ENCODE measurements around the gene C12orf75.

Gene C12orf75

DNA sequence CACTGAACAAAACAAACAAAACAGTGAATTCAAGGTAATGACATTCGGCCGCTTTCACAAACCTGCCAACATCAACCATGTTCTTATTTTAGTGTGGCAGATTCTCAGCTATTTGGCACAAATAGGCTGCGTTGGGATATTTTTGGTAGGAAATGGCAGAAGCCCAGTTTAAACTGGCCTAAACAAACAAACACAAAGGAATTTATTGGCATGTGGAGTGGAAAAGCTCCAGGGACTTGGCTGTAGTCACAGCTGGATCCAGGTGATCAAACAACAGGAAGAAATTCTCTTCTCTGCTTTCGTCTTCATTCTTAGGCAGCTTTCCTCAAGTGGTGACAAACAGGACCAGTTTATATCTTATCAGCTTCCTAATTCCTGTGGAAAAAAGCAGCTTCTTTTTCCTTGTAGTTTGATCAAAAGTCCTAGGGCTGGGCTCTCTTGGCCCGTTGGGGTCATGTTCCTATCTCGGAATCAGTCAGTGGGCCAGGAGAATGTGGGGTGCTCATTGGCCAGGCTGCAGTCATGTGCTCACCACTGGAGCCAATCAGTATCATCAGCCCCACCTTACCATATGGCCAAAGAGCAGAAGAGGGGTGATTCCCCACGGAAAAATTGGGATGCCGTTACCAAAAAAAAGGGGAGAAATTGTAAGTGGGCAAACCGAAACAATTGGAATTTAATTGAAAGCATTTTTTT lies 22.6 kb downstream of the C12orf75 start:
- TF ChIP-seq FOXP2 (optimal IDR thresholded peaks at IDR 0.05; ENCODE audit: borderline replicate concordance, extremely low read depth, extremely low read length, insufficient read depth) (no peak), POLR2AphosphoS5 (IDR thresholded peaks at IDR 0.05; ENCODE audit: low read depth, low read length) (no peak), SIN3A (IDR thresholded peaks at IDR 0.05; ENCODE audit: borderline replicate concordance, insufficient read depth, low read length) (no peak), TAF1 (IDR thresholded peaks at IDR 0.05; ENCODE audit: borderline replicate concordance, insufficient read depth, low read length) (no peak)
- TF ChIP-seq, protein P1, sequence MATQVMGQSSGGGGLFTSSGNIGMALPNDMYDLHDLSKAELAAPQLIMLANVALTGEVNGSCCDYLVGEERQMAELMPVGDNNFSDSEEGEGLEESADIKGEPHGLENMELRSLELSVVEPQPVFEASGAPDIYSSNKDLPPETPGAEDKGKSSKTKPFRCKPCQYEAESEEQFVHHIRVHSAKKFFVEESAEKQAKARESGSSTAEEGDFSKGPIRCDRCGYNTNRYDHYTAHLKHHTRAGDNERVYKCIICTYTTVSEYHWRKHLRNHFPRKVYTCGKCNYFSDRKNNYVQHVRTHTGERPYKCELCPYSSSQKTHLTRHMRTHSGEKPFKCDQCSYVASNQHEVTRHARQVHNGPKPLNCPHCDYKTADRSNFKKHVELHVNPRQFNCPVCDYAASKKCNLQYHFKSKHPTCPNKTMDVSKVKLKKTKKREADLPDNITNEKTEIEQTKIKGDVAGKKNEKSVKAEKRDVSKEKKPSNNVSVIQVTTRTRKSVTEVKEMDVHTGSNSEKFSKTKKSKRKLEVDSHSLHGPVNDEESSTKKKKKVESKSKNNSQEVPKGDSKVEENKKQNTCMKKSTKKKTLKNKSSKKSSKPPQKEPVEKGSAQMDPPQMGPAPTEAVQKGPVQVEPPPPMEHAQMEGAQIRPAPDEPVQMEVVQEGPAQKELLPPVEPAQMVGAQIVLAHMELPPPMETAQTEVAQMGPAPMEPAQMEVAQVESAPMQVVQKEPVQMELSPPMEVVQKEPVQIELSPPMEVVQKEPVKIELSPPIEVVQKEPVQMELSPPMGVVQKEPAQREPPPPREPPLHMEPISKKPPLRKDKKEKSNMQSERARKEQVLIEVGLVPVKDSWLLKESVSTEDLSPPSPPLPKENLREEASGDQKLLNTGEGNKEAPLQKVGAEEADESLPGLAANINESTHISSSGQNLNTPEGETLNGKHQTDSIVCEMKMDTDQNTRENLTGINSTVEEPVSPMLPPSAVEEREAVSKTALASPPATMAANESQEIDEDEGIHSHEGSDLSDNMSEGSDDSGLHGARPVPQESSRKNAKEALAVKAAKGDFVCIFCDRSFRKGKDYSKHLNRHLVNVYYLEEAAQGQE (IDR thresholded peaks at IDR 0.05; ENCODE audit: insufficient read depth in 1 of 2, low read depth in 2 of 2, low read length in 2 of 2) = no peak

DNA sequence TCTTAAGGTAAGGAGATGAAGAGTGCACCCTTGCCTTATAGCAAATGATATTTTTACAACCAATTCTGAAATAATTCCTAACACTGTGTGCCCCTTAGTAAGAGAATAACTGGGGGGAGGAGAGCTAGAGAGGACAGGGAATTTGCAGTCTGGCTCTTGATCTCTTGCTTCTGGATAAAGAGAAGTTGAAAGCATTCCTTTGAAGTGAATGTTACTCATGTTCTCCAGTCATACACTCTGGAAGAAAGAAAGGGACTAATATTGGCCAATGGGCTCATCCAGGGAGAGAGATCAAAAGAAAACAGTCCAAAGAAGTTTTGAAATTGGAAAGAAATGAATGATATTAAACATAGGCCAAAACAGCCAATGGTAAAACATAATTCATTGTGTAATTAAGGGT lies 25.3 kb downstream of the C12orf75 start:
- TF ChIP-seq FOXP2 (optimal IDR thresholded peaks at IDR 0.05; ENCODE audit: borderline replicate concordance, extremely low read depth, extremely low read length, insufficient read depth) (no peak), TAF1 (IDR thresholded peaks at IDR 0.05; ENCODE audit: borderline replicate concordance, insufficient read depth, low read length) (no peak), POLR2AphosphoS5 (IDR thresholded peaks at IDR 0.05; ENCODE audit: low read depth, low read length) (no peak), SIN3A (IDR thresholded peaks at IDR 0.05; ENCODE audit: borderline replicate concordance, insufficient read depth, low read length) (no peak)
- TF ChIP-seq, protein P1 (IDR thresholded peaks at IDR 0.05; ENCODE audit: insufficient read depth in 1 of 2, low read depth in 2 of 2, low read length in 2 of 2) = no peak

DNA sequence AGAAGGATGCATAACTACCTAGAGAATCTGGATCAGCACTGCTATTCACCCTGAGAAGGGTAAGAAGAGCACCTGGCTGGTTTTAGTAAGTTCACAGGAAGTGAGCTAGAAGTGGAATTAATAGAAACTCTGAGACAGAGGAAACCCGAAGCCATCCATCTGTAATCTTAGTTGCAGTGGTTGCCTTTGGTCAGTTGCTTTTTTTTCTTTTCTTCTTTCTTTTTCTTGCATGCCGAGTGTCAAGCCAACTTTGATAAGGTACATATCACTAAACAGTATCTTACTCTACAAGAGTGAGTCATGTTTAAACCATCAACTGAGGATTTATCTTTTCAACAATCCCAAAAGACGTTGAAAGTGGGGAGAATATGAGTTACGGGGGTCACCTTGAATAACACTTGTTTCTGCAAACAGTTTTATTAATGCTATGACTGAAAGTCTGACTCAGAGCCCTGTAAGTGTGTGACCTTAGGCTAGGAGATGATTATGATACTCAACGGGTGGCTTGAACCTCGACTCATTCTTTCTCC lies 26.7 kb downstream of the C12orf75 start:
- TF ChIP-seq FOXP2 (optimal IDR thresholded peaks at IDR 0.05; ENCODE audit: borderline replicate concordance, extremely low read depth, extremely low read length, insufficient read depth) (no peak), TAF1 (IDR thresholded peaks at IDR 0.05; ENCODE audit: borderline replicate concordance, insufficient read depth, low read length) (no peak), SIN3A (IDR thresholded peaks at IDR 0.05; ENCODE audit: borderline replicate concordance, insufficient read depth, low read length) (no peak), POLR2AphosphoS5 (IDR thresholded peaks at IDR 0.05; ENCODE audit: low read depth, low read length) (no peak)
- TF ChIP-seq, protein P1 (IDR thresholded peaks at IDR 0.05; ENCODE audit: insufficient read depth in 1 of 2, low read depth in 2 of 2, low read length in 2 of 2) = no peak

DNA sequence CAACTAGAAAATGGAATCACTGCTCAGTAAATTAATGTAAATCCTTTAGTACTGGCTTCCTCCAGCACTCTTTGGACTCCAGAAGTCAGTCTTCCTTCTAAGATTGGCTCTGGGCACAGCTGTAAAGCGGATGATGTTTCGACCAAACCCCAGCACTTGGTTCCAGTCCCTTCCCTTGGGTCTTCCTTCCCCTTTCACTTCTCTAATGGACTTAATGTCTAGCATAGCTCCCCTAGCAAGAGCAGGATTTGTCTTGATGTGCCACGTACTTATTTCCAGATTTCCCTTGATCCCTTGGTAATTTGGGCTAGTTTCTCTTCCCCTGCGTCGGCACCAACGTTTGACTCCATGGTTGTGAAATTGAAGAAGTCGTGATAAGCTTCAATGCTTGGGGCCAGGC lies 28.3 kb downstream of the C12orf75 start:
- TF ChIP-seq TAF1 (IDR thresholded peaks at IDR 0.05; ENCODE audit: borderline replicate concordance, insufficient read depth, low read length) (no peak), SIN3A (IDR thresholded peaks at IDR 0.05; ENCODE audit: borderline replicate concordance, insufficient read depth, low read length) (no peak), POLR2AphosphoS5 (IDR thresholded peaks at IDR 0.05; ENCODE audit: low read depth, low read length) (no peak), FOXP2 (optimal IDR thresholded peaks at IDR 0.05; ENCODE audit: borderline replicate concordance, extremely low read depth, extremely low read length, insufficient read depth) (no peak)
- TF ChIP-seq, protein P1 (IDR thresholded peaks at IDR 0.05; ENCODE audit: insufficient read depth in 1 of 2, low read depth in 2 of 2, low read length in 2 of 2) = no peak

All from PFSK-1 (cell line).